Omental fat pad (tissue), 4 donors: Measurements from ENCODE around the gene SHISA7. TPM values are rescaled to one million over a fixed set of nuclear protein-coding genes. Genes with fewer than 3 reads are reported as not detected.

Source experiments
- total RNA-seq, 4 donors: library from RNA; depleted of rRNA; stranded (reverse); fragments of >200 nt; gene quantifications; one replicate each; pipeline ENCODE4 v1.1.0, GENCODE V29; 2016

SHISA7 gene
- total RNA-seq, 4 donors from 2014 or later, result not detected

Other genes with a start within 250 kb of the SHISA7 start
- gene PTPRH, start 233.8 kb downstream of the SHISA7 start, total RNA-seq, result 1 to 10 TPM; 1.4 to 9.8 (median 5.5) TPM
- 1 to 10 TPM in 3 of 4 donors, under 1 TPM in 1; 0.65 to 3.5 (median 2.5) TPM for gene TMEM86B, start 214.5 kb downstream of the SHISA7 start, total RNA-seq
- gene PPP6R1, start 184.3 kb downstream of the SHISA7 start, total RNA-seq, result 10 to 100 TPM; 27.8 to 43.6 (median 35.5) TPM
- 10 to 100 TPM; 19.5 to 25.9 (median 21.2) TPM for gene HSPBP1, start 163.2 kb downstream of the SHISA7 start, total RNA-seq
- 1 to 10 TPM in 1 of 4 donors, under 1 TPM in 1, not detected in 2; 0.19 to 2.1 TPM for gene BRSK1, start 159.3 kb downstream of the SHISA7 start, total RNA-seq
- gene TMEM150B, start 118.0 kb downstream of the SHISA7 start, total RNA-seq, result 10 to 100 TPM in 2 of 4 donors, 1 to 10 TPM in 2; 5.6 to 26.7 (median 16.6) TPM
- gene KMT5C, start 103.4 kb downstream of the SHISA7 start, total RNA-seq, result 10 to 100 TPM in 1 of 4 donors, 1 to 10 TPM in 3; 5.3 to 22.9 (median 6.8) TPM
- under 1 TPM in 1 of 4 donors, not detected in 3; 0.56 TPM for gene COX6B2, start 88.6 kb downstream of the SHISA7 start, total RNA-seq
- gene GARIN5B, start 80.0 kb downstream of the SHISA7 start, total RNA-seq, result under 1 TPM in 1 of 4 donors, not detected in 3; 0.09 TPM
- gene IL11, start 72.8 kb downstream of the SHISA7 start, total RNA-seq, result 1 to 10 TPM in 1 of 4 donors, under 1 TPM in 1, not detected in 2; 0.28 to 1.2 TPM
- not detected for gene TMEM190, start 66.5 kb downstream of the SHISA7 start, total RNA-seq
- gene TMEM238, start 59.0 kb downstream of the SHISA7 start, total RNA-seq, result 1 to 10 TPM in 3 of 4 donors, not detected in 1; 1.5 to 1.7 (median 1.6) TPM
- 100 to 1,000 TPM; 490 to 747 (median 555) TPM for gene RPL28, start 57.4 kb downstream of the SHISA7 start, total RNA-seq
- gene UBE2S, start 35.5 kb downstream of the SHISA7 start, total RNA-seq, result 10 to 100 TPM in 2 of 4 donors, 1 to 10 TPM in 2; 7.4 to 25.6 (median 13.0) TPM
- gene ISOC2, start 18.3 kb upstream of the SHISA7 start, total RNA-seq, result 10 to 100 TPM; 52.5 to 96.8 (median 62.5) TPM
- not detected for gene C19orf85, start 21.5 kb upstream of the SHISA7 start, total RNA-seq
- gene ZNF628, start 33.3 kb upstream of the SHISA7 start, total RNA-seq, result 1 to 10 TPM; 1.7 to 6.4 (median 2.6) TPM
- gene NAT14, start 41.9 kb upstream of the SHISA7 start, total RNA-seq, result 1 to 10 TPM; 2.3 to 4.6 (median 2.6) TPM
- 1 to 10 TPM; 1.6 to 6.1 (median 3.5) TPM for gene SSC5D, start 45.1 kb upstream of the SHISA7 start, total RNA-seq
- gene SBK2, start 93.8 kb upstream of the SHISA7 start, total RNA-seq, result under 1 TPM in 1 of 4 donors, not detected in 3; 0.56 TPM
- 1 to 10 TPM in 1 of 4 donors, under 1 TPM in 2, not detected in 1; 0.36 to 1.5 (median 0.79) TPM for gene SBK3, start 102.2 kb upstream of the SHISA7 start, total RNA-seq
- 1 to 10 TPM; 1.3 to 4.0 (median 2.3) TPM for gene ZNF579, start 137.5 kb upstream of the SHISA7 start, total RNA-seq
- 1 to 10 TPM; 4.2 to 7.1 (median 5.0) TPM for gene FIZ1, start 156.2 kb upstream of the SHISA7 start, total RNA-seq
- 10 to 100 TPM; 15.6 to 27.5 (median 17.4) TPM for gene ZNF524, start 157.0 kb upstream of the SHISA7 start, total RNA-seq
- gene ZNF865, start 162.3 kb upstream of the SHISA7 start, total RNA-seq, result 1 to 10 TPM; 2.2 to 6.3 (median 3.8) TPM
- gene ZNF784, start 181.3 kb upstream of the SHISA7 start, total RNA-seq, result 1 to 10 TPM; 2.5 to 3.8 (median 3.2) TPM
- gene ZNF580, start 197.7 kb upstream of the SHISA7 start, total RNA-seq, result 10 to 100 TPM; 11.4 to 20.5 (median 13.8) TPM
- gene ZNF581, start 200.3 kb upstream of the SHISA7 start, total RNA-seq, result 10 to 100 TPM in 3 of 4 donors, 1 to 10 TPM in 1; 9.9 to 15.0 (median 11.9) TPM
- 10 to 100 TPM in 3 of 4 donors, 1 to 10 TPM in 1; 9.8 to 15.2 (median 11.0) TPM for gene CCDC106, start 204.9 kb upstream of the SHISA7 start, total RNA-seq
- 100 to 1,000 TPM in 2 of 4 donors, 10 to 100 TPM in 2; 55.2 to 132 (median 86.1) TPM for gene U2AF2, start 211.7 kb upstream of the SHISA7 start, total RNA-seq
- 10 to 100 TPM; 56.4 to 82.3 (median 62.0) TPM for gene EPN1, start 231.9 kb upstream of the SHISA7 start, total RNA-seq